Activated CD4-positive, alpha-beta T cell treated with anti-CD3 and anti-CD28 coated beads, Interleukin-2, Interleukin-6, amounts not matched to agents 100 ng/mL and 50 ng/mL, durations not matched to agents 16 hours and 8 hours (primary cell): ENCODE data around the gene THAP4.
A peak's percentile ranks its signal among the peaks of the same experiment; 100 is the strongest.
"Not testable (repeated sequence)": the region's sequence is repeated elsewhere in the genome, so short reads cannot be mapped to it uniquely, and the experiment has no call there.

ENCODE experiments used
- DNase-seq: peaks from one replicate; pipeline ENCODE4 v3.0.0-alpha.2; 2020

The THAP4 gene

DNA sequence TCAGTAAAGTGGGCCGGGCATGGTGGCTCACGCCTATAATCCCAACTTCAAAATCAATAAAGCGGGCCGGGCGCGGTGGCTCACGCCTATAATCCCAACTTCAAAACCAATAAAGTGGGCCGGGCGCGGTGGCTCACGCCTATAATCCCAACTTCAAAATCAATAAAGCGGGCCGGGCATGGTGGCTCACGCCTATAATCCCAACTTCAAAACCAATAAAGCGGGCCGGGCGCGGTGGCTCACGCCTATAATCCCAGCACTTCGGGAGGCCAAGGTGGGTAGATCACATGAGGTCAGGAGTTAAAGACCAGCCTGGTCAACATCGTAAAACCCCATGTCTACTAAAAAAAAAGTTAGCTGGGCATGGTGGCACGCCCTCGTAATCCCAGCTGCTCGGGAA, 25.8 kb upstream of the THAP4 start:
- DNase-seq = not testable (repeated sequence)

DNA sequence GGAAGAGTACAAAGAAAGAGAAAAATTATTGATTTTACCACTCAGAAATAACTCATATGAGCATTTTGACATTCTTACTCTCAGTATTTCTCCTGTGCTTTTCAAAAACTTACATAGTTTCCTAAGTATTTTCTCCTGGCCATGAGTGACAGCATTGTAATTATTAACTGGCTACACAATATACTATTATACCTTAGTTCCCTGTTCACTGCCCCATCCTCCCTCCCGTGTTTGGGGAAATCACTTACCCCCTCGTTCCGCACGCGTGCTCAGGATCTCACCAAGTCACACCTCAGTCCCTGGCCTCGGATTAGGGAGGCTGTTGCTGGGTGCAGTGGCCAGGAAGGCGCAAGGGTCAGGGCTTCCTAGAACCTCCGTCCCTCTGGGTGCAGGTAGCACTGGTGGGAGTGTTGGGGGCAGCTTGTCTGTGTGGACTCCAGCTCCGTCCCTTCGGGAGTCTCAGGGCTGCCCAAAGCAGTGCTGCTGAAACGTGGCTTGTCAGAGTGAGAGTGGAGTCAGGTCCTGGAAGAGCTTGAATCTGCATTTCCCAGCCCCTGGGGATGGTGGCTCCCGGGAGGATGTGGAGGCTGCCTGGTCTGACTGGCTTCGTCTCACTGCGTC, 23.7 kb upstream of the THAP4 start:
- no peak for DNase-seq

DNA sequence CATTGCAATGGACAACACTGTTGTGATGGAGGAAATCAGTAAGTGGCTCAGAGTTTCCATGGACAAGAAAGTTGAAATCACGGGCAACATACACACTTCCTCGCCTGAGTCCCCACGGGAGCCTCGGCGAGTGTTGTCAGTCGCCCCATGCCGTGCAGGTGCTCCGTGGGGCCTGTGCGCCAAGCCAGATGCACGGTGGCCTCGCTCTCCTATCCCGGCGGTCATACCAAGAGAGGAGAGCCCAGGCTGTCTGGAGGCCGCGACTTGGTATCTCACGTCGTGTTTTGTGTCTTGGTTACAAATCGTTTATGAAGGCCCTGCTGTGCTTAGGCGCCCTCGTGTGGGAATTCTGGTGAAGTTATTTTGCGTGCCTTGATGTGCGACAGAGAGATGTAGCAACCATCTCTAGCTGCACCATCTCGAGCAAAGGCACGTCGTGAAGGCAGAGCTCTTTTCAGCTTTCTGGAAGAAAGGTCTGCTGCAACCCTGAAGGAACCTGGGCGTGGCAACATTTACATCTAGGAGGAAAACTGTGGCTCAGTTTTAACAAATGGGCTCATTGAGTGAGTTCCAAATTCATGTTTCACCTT, 22.3 kb upstream of the THAP4 start:
- DNase-seq = peak; percentile 54

DNA sequence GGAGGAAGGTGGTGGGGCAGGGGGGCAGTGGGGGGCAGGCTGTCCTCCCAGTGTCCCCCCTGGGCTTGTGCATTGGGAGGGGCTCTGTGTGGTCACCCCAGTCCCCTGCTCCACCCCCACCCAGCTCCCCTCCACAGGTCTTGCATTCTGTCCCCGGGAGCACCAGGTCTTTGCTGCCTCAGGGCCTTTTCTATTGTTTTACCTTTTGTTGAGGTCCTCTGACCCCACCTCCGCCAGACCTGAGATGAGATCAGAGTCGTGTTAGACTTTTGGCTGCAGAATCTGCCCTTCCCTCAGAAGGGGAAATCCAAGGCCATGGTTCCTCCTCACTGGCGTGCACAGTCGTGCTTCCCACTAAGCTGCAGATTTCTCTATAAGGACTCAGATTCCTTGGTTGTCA, 21.3 kb upstream of the THAP4 start:
- DNase-seq = no peak

DNA sequence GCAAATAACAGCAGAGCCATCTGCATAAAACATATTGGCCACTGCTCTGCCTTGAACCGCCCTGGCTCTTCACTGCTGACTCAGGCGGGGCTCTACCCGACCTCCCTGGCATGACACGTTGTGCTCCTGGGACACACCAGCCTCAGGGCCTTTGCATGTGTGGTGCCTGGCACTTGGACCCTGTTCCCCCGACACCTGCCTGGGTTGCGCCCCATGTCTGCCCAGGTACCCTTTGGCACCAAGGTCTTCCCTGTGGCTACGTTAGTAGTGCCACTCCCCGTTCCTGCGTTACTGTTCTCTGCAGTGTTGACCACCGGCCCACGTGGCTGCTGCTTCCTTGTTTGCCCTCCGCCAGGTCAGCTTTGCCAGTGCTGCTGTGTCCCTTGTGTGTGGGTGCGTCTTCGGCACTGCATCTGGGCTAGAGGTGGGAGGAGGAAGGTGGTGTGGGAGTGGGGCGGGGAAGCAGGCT, 20.9 kb upstream of the THAP4 start:
- no peak for DNase-seq

DNA sequence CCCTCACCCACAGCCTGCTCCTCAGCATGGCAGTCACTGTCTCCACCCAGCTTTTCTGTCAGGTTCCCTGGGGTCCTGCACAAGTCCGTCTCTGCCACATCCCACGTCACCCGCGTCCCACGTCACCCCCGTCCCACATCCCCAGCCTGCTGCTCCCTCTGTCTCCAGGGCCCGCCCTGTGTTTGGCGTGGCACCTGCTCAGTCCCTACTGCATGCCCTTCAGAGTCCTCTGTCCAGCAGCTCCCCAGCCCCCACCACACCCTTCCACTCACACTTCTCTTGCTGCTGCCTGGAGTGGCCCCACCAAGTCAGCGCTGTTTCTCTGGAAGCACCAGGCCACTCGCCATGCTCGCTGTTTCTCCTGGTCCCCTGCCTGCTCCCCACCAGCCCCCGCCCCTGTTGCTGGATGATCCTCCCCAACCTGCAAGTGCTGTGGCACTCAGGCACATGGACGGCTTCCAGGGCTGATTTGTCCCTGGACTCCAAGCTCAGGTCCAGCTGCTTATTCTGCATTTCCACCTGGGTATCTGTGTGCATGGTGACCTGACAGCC, 19.3 kb upstream of the THAP4 start:
- DNase-seq = no peak

DNA sequence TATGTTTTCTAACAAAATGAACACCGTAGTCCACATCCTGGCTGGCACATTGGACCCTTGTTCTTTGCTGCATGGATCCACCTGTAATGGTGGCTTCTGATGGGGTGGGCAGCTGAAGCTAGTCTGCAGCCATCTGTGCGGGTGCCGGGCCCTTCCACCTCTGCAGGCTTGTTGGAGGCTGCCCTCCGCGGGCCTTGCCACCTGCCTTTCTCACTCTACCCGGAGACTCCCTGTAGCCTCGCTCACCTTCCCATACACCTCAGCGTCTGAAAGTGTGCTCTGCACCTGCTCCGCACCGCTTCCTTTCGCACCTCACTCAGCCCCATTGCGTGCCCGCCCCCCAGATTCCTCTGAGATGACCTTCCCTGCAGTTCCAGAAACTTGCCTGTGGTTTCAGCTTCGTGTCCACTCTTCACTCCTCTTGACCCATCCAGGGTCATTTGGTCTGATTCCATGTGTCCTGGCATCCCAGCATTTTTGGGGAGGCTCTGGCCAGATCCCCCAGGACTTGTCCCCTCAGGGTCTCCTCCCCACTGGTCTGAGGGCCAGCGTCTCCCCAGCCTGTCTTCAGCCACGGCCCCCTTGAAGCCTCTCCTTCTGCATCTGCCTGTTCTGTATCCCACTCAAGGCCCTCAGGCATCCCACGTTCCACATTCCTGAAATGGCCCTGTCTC, 18.7 kb upstream of the THAP4 start:
- DNase-seq = no peak

DNA sequence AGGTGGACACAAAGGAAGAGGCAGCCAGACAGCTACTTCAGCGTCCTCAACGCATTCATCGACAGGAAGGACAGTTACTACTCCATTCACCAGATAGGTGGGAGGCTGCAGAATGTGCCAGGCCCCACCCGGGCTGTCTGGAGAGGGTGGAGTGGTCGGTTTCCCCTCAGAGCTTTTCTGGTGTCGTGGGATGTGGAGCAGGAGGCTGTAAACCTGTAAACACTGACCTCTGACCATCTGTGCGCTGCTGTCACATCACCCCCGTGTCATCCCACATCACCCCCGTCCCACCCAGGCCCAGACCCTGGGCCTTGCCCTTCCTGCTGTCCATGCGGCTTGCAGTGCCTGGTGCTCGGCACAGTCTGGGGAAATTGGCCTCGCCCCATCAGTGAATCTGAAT, 17.6 kb upstream of the THAP4 start:
- DNase-seq = no peak

DNA sequence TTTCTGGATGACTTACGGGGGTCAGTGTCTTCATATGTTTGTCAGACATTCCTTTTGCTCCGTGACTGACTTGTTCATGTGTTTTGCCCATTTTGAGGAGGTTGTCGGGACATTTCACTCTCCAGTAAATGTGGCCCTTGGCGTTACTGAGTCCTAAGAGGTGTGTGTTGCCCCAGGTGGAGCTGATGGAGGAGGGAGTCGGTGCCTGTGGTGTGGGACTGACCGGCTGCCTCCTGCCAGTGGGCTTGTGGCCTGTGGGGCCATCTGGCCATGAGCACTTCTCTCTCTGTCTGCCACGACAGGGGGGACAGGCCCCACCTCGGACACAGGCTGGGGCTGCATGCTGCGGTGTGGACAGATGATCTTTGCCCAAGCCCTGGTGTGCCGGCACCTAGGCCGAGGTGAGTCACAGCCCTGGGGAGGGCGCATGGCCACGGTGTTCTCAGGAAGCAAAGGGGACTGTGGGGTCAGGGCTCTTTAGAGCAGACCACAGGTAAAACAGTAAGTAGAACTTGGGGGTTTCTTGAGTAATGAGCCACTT, 16.3 kb upstream of the THAP4 start:
- DNase-seq = no peak

DNA sequence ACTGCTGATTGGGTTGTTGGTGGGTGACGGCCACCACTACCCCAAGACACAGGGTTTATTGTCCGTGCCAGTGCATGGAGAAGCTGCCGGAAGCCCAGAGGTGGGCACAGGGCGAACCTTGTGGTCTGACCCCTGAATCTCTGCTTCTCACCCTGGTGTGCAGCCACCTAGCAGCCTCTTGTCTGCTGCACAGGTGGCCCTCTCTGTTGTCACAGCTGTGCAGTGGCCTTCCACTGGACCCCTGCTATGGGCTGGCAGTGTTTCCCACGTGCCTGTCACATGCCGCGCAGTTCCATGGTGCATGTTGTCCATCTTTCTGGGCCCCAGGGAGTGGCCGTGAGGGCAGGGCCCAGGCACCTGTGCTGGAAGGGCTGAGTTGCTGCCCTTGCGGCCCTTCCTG, 15.8 kb upstream of the THAP4 start:
- DNase-seq = no peak

DNA sequence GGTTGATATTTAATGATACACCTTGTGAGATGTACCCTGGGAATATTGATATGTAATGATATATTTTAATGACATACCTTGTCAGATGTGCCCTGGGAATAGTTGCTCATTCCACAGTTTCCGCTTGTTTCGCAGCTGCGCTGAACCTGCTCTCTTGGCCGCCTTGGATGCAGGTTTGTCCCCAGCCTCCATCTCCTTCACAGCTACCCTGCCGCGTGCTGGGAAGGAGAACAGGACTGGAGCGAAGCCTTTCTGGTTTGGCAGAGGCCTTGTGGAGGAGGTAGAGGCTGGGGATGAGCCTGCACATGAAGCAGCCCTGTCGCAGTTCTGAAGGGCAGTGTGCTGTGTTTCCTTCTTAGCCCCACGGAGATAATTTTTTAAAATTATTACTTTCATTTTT, 15.2 kb upstream of the THAP4 start:
- no peak for DNase-seq

DNA sequence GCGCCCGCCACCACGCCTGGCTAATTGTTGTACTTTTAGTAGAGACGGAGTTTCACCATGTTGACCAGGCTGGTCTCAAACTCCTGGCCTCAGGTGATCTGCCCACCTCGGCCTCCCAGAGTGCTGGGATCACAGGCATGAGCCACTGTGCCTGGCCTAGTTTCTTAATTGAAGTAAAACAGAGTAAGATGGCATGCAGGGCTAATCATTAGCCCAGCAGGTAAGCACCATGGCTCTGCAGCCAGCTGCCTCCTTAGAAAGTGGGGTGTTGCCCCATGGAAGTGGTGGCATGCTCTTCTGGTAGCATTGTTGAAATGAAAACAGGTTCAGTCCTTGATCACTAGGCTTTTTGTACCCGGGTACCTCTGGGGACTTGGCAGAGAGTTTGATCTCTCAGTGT, 13.0 kb upstream of the THAP4 start:
- no peak for DNase-seq

DNA sequence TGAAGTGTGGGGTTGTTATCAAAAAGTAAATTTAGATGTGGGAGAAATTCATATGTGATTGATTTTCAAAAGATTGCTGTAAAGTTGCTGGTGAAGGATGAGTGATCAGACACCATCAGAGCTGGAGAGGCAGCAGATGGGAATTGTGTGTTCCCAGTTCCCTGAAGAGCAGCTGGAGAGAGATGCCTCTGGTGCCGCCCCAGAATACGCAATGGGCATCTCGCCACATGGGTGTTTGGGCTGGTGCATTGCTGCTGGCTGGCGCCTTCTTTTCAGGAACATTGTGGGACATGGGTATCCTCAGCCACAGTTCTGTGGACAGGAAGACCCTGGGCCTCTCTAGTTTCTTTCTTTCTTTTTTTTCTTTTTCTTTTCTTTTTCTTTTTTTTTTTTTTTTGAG, 12.4 kb upstream of the THAP4 start:
- no peak for DNase-seq

DNA sequence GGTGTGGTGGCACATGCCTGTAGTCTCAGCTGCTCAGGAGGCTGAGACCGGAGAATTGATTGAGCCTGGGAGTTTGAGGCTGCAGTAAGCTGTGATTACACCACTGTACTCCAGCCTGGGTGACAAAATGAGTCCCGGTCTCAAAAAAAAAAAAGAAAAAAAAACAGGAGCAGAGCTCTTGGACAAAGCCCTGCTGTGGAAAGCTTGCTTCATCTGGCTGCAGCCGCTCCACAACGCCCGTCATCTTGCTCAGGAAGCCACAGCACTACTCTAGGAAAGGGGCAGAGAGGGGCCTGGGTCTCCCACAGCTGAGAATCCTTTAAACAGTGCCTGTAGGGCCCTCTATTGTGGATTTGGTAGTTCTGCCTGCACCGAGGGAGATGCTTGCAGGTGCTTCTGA, 11.5 kb upstream of the THAP4 start:
- DNase-seq = no peak

DNA sequence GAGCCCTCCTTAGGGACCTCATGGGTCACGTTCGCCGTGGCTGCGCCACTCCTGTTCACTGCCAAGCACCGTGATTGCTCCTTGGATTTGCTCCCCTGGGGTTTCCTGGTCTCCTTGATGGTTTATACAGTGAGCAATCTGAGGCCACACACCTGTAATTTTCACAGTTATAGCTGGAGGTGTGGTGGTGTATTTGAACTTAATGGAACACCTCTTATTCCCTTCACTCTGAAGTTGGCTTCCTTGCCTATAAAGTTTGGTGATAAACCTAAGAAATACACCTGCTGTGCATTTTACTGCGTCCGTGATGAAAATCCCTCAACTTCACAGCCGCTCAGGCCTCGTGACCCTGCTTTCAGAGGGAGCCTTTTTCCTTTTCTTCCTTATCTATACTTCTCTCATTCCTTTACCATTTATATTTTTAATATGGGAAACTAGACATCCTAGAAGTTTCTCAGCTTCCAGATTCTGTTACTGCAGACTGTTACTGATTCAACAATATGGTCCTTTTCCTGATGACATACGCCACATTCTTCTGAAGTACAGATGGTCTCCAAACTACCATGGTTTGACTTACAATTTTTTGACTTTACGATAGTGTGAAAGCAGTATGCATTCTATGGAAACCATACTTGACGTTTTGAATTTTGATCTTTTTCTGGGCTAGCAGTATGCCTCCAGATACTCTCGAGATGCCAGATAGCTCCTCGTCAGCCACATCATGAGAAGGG, 9.1 kb upstream of the THAP4 start:
- no peak for DNase-seq

DNA sequence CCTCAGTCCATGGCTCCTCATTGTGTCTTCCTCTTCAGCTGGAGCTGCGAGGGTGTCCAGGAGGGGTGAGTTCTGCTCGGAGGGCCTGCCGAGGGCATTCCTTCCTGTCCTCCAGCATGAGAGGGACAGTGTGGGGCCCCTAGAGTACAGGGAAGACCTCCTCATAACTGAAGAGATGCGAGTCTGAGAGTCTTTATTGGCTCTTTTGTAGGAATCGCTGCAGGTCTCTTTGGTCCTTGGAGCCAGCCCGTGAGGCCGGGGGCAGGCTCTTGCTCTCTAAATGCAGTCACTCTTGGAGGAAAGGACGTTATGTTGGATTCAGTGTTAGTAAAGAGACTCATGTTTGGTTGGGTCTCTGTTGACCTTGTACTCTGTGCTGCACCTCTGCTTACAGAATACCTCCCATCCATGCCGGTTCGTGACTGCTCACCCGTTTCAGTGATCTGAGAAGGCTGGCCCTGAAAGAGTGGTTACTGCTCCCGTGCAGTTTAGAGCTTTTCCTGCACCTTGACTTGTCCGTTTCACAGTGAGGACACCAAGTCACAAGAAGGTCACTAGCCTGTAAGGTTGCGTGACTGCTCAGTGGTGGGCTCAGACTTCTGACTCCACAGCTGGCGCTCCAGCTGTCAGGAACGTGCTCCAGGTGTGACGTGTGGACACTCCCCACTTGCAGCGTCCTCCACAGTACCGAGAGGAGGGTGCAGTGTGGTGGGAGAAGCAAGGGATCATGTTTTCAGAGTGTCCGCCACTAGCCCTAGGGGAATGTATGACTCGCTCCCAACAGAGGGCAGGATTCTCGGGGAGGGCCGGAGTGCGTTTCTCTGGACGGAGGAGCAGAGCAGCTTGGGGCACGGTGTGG, 8.3 kb upstream of the THAP4 start:
- DNase-seq = no peak

DNA sequence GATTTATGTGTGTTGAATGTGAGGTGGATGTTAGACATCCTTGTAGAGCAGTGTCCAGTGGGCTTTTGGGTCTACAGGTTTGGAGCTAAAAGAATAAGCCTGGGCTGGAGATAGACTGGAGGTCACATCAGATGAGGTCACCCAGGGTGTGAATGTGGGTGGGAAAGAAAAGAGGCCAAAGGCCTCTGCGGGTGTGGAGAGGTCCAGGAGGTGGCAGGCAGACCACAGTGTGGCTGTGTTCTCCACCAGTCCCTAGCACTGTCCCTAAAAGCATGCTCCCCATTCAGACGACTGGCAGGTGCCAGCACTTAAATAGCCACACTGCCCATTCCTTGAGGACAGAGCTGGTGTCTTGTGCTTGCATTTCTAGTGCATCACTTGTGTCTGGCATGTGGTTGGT, 4.7 kb upstream of the THAP4 start:
- no peak for DNase-seq

DNA sequence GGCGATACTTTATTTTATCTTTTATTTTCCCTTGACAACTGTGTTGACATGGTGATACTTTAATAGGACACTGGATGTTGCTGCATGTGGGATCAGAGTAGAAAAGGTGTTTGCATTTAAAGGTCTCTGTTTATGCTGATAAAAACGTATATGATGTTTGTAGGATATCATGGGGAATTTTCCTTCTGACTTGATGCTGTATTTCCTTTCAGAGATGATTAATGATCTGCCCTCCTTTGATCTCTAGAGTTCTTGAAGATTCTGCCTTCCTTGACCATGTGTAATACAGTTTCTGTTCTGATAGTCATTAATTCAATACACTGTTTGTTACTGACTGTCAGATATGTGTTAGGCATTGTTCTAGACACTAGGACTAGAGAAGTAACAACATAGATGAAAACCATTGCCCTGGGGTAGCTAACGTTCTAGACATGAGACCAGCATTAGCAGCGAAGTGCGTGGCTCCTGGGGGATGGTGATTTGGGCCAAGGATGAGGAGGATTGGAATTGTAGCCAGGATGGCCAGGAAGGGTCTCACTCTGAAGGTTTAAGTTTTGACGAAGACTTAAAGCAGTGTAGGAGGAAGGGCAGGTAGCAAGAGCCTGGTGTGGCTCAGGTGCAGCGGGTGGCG, 3.3 kb upstream of the THAP4 start:
- no peak for DNase-seq

DNA sequence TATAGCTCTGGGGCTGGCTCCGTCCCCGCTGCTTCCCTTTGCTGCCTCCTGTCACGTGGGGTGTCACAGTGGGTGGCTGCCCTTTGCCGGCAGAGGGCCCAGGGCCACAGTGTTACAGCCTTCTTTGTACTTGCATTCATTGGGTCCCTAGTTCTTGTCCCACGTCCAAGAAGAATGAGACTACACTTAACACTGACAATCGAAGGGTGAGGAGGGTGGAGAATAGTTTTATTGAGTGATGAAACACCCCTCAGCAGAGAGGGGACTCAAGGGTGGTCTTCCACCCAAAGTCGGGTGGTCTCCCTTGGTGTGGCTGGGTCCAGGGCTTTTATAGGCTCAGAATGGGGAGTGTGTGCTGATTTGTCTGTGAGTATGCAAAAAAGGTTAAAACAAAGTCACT, 2.4 kb upstream of the THAP4 start:
- no peak for DNase-seq

DNA sequence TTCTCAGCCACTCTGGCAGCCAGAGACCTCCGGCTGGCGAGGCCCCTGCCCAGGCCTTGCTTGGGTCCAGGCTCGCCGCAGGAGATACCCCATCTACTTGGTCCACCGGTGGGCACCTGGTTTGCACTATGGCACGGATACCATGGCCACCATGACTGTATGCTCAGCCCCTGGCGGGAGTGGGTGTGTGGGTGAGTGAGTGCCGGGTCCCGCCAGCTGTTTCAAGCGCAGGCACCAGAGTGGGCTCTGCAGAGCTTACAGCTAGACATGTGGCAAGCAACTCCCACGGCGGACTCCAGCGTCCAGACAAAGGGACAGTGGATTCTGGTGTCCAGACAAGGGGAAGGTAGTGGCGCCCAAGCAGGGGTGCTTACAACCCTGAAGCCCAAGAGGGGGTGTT, 2.0 kb upstream of the THAP4 start:
- DNase-seq = no peak

DNA sequence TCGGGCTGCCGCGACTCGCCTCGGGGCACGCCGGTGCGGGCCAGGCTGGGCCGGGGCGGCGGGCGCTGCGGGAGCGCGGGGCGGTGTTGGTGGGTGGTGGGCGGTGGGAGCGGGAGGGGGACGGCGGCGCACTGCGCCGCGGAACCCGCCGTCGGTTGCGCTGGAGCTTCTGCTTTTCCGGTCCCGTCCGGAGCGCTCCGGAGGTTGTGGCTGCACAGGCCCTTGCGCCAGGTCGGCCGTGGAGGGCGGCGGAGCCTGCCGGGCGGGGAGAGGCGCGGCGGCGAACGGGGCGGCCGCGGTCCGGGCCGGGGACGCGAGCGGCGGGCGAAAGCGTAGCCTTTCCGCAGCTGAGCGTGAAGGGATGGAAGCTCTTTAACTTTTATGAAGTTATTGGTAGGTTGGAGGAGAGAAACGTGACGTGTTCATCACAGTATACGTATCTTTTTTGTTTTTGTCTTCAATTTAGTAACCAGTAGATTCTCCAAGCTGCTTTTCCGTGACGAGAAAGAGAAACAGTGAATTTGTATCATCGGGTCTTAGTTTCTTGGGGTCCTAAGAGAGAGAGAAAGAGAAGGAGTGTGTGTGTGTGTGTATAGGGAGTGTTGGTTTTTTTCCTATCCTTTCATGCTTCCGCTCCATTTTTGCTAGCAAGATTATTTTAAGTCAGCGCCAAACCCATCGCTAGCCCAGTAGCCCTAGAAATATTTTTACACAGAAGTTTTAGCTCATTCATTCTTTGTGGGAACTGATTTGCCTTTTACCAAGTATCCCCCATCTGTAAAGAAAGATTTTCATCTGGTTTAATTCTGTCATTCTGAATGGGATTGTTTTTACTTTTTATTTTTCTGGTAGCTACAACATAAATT, 1.1 kb upstream of the THAP4 start:
- peak; percentile 42 for DNase-seq
